Body of pancreas (tissue), 4 donors: Measurements from ENCODE around the gene HECTD1.

ENCODE experiments used
- CTCF ChIP-seq, 7 experiments: fragments of 450-650 bp in 4 of 7; fragments of 200-600 bp in 3 of 7; sonication (generic) in 3 of 7; IDR thresholded peaks; one replicate each; pipeline ENCODE4 v1.5.1; 2016 to 2019; ENCODE audit warnings: antibody characterized with exemption in 7 of 7
- POLR2A ChIP-seq, 3 donors: fragments of 450-650 bp; IDR thresholded peaks; one replicate each; pipeline ENCODE4 v1.6.1; 2016; ENCODE audit warnings: antibody characterized with exemption in 3 of 3, mild to moderate bottlenecking in 2 of 3

GRCh38 chr14:31137214-31137889, 70.2 kb downstream of the HECTD1 start:
- TF ChIP-seq CTCF (IDR thresholded peaks at IDR 0.05) (no peak), POLR2A (IDR thresholded peaks at IDR 0.05) (no peak)
